Fibroblast of skin of left quadriceps (primary cell): ENCODE results near the gene ITPA.
"Not testable (repeated sequence)": the region's sequence is repeated elsewhere in the genome, so short reads cannot be mapped to it uniquely, and the experiment has no call there.

Source experiments
- DNase-seq, 2 experiments: peaks; one replicate each; pipeline ENCODE4 v3.0.0-alpha.2; 2013; ENCODE audit warnings: low read depth in 2 of 2

Gene ITPA

GRCh38 chr20:3199976-3200755 lies 9.1 kb upstream of the ITPA start:
- DNase-seq = no peak

DNA sequence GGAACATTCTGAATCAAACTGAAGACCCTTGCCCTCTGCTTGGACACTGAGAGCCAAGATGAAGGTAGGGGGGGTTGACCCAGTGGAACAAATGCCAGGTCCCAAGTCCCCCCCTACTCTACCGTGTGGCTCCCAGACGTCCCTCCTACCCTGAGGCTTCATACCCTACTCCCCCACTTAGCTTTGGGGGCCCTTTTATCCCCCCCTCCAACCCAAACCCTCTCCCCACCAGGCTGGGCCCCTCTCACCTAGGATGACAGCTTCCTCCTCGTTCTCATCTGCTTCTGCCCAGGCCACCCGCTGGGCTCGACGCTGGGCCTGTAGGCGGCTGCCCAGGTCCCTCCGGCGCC lies 6.4 kb upstream of the ITPA start:
- no peak for DNase-seq

- DNase-seq = no peak
Observed at GRCh38 chr20:3203315-3204123, 5.8 kb upstream of the ITPA start.

- DNase-seq = peak; percentile 52 to 55
Observed at GRCh38 chr20:3204124-3204794, 5.0 kb upstream of the ITPA start, which contains the start of gene DDRGK1. DDRGK1 (minus strand) TSS chr20:3204682; CDS start chr20:3204627, 55 bp downstream.

DNA sequence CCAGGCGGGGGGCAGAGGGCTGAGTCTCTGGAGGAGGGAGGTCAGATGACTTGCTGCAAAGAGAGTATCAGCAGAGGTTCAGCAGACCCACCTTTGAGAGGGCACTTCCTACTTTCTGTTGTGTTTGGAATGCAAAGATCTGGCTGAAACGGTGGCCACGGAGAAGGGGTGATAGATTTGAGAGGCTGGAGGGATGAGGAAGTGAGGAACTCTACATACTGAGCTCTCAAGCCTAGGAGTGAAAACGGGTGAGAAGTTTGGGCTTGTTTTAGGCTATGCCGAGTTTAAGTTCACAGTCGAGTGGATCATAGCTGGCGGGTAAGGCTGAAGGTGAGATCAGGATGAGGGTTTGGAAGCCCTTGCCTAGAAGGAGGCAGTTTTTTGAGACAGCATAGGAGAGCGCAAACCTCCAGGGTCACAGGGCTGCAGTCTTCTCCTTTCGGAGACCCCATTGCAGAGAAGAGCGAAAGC lies 477 bp upstream of the ITPA start:
- DNase-seq = no peak

DNA sequence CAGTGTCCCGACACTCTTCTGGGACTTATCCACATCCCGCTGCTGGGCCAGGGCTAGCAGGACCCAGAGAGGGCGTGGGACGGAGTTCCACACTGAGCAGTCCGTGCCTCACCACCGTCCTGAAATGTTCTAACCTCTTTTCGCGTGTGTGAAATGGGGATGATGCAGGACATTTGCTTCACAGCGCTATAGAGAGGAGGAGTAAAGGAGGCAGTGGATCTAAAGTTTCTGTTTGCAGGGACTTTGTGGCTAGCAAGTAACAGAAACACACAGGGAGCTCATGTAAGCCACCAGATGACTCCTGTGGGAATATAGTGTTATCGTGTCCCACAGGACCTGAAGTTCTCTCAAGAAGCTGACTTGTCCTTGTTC lies 634 bp downstream of the ITPA start:
- no peak for DNase-seq

- DNase-seq = no peak
Observed at GRCh38 chr20:3210346-3210745, 1.0 kb downstream of the ITPA start.

- DNase-seq = no peak
Observed at GRCh38 chr20:3213226-3213625, 3.9 kb downstream of the ITPA start.

- not testable (repeated sequence) for DNase-seq
Observed at GRCh38 chr20:3215359-3215917, 6.1 kb downstream of the ITPA start.

GRCh38 chr20:3218307-3218988 lies 9.2 kb downstream of the ITPA start:
- DNase-seq = no peak

GRCh38 chr20:3221398-3222226 lies 12.3 kb downstream of the ITPA start:
- DNase-seq = no peak

GRCh38 chr20:3222635-3223600 lies 13.6 kb downstream of the ITPA start:
- no peak for DNase-seq

GRCh38 chr20:3223651-3223993 lies 14.3 kb downstream of the ITPA start:
- no peak for DNase-seq

DNA sequence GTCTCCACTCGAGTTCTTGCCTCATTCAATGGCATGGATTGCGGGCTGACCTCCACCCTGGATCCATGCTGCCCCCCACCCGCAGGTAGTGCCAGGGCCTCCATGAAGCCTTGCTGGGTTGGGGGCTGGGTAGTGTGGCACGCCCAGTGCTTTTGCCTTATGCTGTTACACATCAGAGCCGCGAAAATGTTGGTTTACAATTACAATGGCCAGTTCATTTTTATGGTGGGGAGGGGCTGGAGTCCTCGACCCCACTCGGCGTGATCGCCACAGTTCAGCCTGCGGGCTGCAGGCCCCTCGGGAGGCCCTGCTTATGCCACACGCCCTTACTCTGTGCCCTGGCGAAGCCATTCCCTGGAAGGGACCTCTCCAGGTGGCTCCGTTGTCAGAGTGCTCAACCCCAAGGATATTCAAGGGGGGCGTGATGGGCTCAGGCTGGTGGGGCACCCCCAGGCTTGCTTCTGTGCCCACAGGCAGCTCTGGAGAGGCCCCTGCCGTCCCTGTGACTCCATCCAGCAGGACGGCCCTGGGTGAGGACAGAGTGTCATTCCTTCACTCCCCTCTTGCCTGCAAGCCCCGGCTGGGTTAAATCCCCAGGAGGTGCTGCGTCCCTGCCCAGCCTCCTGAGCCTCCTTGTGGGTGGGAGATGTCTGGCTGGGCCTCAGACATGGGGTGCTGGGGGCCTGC lies 14.8 kb downstream of the ITPA start:
- DNase-seq = no peak

GRCh38 chr20:3224681-3225421 lies 15.6 kb downstream of the ITPA start:
- DNase-seq = no peak

GRCh38 chr20:3226093-3226492 lies 16.8 kb downstream of the ITPA start:
- no peak for DNase-seq

DNA sequence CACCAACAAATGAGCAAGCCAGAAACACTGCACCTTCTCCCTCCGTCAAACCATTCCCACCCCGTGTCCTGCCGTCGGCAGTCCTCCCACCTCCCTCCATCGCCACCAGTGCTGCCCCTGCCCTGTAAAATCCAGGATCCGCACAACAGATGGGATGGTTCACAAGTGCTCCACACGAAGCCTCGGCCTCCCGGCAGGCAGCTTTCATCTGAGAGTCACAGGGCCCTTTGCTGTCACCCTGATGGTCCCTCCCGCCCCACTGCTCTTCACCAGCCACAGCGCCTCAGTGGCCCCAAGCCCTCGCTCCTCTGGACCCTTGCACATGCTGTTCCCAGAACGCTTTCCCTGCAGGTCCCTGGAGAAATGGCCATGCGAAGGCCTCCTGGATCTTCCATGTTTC lies 17.6 kb downstream of the ITPA start:
- DNase-seq = no peak

DNA sequence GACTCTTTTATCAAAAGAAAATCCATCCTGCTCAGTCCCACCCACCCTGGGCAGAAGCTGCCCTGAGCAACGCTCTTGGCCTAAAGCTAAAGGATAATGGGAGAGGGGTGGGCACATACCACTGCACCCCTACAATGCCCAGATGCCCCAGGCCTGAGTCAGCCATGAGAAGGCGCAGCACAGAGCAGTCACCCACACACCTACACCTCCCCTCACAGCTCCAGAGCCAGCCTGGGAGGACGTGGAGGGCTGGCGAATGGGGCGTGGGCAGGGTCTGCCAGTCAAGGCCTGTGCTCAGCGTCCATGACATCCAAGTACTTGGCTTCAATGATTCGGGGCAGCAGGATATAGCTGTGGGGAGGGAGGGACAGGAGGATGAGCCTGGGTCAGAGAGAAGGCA lies 18.2 kb downstream of the ITPA start:
- DNase-seq = no peak
